Ishikawa (cell line): ENCODE measurements around the gene RNMT.

Experiments
- CEBPB ChIP-seq: IDR thresholded peaks from 2 replicates; pipeline ENCODE4 v1.6.1; 2012
- CREB1 ChIP-seq: IDR thresholded peaks from 2 replicates; pipeline ENCODE4 v1.6.1; 2012; ENCODE audit warnings: low read depth
- EGR1 ChIP-seq: IDR thresholded peaks from 2 replicates; pipeline ENCODE4 v1.6.1; 2012
- EP300 ChIP-seq: IDR thresholded peaks from 2 replicates; pipeline ENCODE4 v1.6.1; 2012; ENCODE audit warnings: borderline replicate concordance
- FOXM1 ChIP-seq: IDR thresholded peaks from 2 replicates; pipeline ENCODE4 v1.6.1; 2012; ENCODE audit warnings: low read depth, borderline replicate concordance
- NFIC ChIP-seq: IDR thresholded peaks from 2 replicates; pipeline ENCODE4 v1.6.1; 2012
- RAD21 ChIP-seq: IDR thresholded peaks from 2 replicates; pipeline ENCODE4 v1.6.1; 2012; ENCODE audit warnings: low read depth
- TAF1 ChIP-seq: IDR thresholded peaks from 2 replicates; pipeline ENCODE4 v1.6.1; 2012; ENCODE audit warnings: low read depth, mild to moderate bottlenecking
- TCF12 ChIP-seq: IDR thresholded peaks from 2 replicates; pipeline ENCODE4 v1.6.1; 2012; ENCODE audit warnings: low read depth
- TEAD4 ChIP-seq: IDR thresholded peaks from 2 replicates; pipeline ENCODE4 v1.6.1; 2012
- USF1 ChIP-seq: IDR thresholded peaks from 2 replicates; pipeline ENCODE4 v1.6.1; 2012
- YY1 ChIP-seq: IDR thresholded peaks from 2 replicates; pipeline ENCODE4 v1.6.1; 2012; ENCODE audit warnings: low read depth
- ZBTB7A ChIP-seq: IDR thresholded peaks from 2 replicates; pipeline ENCODE4 v1.6.1; 2012; ENCODE audit warnings: low read depth
- TF ChIP-seq, protein P1 (sequence below): IDR thresholded peaks from 2 replicates; pipeline ENCODE4 v1.6.1; 2012; ENCODE audit warnings: low read depth, mild to moderate bottlenecking
- TF ChIP-seq, protein P2 (sequence below): IDR thresholded peaks from 2 replicates; pipeline ENCODE4 v1.6.1; 2012

RNMT gene

DNA sequence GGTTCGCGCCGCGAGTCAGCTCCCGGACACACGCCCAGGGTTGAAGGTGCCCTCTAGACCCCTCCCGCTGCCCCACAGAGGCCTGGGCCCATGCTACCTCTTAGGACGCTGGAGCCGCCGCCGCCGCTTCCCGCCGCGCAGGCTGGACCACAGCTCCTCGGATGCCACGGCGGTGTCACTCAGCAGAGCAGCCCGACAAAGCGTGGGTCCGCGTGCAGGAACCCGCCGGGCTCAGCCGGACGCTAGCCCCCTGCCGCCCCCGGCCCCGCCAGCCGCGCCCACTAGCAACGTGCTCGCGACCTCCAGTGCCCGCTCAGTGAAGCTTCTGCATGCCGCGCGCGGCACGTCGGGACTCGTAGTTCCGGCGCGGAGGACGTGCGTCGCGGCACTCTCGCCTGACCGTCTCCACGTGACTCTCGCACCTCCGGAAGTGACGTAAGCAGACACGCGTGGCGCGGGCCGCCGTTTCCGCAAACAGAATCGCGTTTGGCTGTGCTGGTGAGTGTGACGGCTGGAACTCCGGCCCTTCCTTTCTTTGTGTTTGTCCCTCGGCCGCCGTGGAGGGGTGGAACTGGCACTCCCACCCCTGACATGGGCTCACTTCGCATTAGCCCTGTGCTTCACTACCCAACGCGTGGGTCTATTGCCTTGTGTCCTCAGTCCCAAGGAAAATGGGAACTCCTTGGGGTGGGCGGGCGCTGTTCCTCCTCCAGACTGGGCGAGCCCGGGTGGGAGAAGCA lies at the start of gene RNMT, which contains the start of gene FAM210A:
RNMT (plus strand) TSS at position 442 of the 740 bp plus-strand sequence. CDS start 4,845 bp downstream, outside the sequence.
FAM210A (minus strand) TSS at position 327 of the 740 bp plus-strand sequence. CDS start 44,481 bp downstream, outside the sequence.
- TF ChIP-seq, protein P1, sequence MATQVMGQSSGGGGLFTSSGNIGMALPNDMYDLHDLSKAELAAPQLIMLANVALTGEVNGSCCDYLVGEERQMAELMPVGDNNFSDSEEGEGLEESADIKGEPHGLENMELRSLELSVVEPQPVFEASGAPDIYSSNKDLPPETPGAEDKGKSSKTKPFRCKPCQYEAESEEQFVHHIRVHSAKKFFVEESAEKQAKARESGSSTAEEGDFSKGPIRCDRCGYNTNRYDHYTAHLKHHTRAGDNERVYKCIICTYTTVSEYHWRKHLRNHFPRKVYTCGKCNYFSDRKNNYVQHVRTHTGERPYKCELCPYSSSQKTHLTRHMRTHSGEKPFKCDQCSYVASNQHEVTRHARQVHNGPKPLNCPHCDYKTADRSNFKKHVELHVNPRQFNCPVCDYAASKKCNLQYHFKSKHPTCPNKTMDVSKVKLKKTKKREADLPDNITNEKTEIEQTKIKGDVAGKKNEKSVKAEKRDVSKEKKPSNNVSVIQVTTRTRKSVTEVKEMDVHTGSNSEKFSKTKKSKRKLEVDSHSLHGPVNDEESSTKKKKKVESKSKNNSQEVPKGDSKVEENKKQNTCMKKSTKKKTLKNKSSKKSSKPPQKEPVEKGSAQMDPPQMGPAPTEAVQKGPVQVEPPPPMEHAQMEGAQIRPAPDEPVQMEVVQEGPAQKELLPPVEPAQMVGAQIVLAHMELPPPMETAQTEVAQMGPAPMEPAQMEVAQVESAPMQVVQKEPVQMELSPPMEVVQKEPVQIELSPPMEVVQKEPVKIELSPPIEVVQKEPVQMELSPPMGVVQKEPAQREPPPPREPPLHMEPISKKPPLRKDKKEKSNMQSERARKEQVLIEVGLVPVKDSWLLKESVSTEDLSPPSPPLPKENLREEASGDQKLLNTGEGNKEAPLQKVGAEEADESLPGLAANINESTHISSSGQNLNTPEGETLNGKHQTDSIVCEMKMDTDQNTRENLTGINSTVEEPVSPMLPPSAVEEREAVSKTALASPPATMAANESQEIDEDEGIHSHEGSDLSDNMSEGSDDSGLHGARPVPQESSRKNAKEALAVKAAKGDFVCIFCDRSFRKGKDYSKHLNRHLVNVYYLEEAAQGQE: no peak
- peak; percentile 100 for TF ChIP-seq USF1
- TF ChIP-seq CREB1: peak; percentile 90
- 0 out of 2 replicates have a peak, but pooled peaks have one; percentile 12 for TF ChIP-seq EGR1
- TF ChIP-seq CEBPB: no peak
- TF ChIP-seq, protein P2, sequence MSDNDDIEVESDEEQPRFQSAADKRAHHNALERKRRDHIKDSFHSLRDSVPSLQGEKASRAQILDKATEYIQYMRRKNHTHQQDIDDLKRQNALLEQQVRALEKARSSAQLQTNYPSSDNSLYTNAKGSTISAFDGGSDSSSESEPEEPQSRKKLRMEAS: peak; percentile 98
- TF ChIP-seq FOXM1: no peak
- no peak; the same call in 1 of the 2 replicates for TF ChIP-seq RAD21
- TF ChIP-seq TAF1: peak; percentile 50
- 0 out of 2 replicates have a peak, but pooled peaks have one; percentile 9 for TF ChIP-seq NFIC
- TF ChIP-seq TEAD4: peak; percentile 32; the same call in 1 of the 2 replicates
- peak; percentile 96 for TF ChIP-seq ZBTB7A
- TF ChIP-seq YY1: peak; percentile 43; the same call in 1 of the 2 replicates
- peak; percentile 52 for TF ChIP-seq TCF12

- TF ChIP-seq EP300 (no peak), FOXM1 (no peak), TEAD4 (no peak), RAD21 (no peak), CEBPB (no peak), CREB1 (no peak), ZBTB7A (no peak), TAF1 (no peak), TCF12 (no peak), EGR1 (no peak), NFIC (no peak)
- TF ChIP-seq, protein P1: no peak
- TF ChIP-seq, protein P2: no peak
Measured at GRCh38 chr18:13680612-13681011, 45.9 kb upstream of the RNMT start.

DNA sequence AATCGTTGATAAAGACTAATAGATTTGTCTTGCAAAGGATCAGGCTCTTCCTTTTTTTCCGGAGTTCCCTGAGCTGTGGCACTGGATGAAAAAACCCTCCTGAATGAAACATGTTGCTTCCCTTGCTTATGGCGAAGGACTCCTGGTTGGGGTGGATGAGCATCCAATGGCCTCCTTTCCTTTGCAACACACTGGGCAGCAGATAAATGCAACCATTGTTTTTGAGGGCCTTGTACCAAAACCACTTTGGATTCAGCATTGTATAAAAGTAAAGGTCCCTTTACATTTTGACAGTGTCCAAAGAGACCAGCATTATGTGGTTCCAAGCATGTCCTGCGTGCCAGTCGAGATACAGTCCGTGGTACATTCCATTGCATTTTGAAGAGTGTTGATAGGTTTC lies 44.8 kb upstream of the RNMT start:
- TF ChIP-seq, protein P2: no peak
- TF ChIP-seq, protein P1: no peak
- TF ChIP-seq FOXM1 (no peak), CREB1 (no peak), TCF12 (no peak), USF1 (no peak)

DNA sequence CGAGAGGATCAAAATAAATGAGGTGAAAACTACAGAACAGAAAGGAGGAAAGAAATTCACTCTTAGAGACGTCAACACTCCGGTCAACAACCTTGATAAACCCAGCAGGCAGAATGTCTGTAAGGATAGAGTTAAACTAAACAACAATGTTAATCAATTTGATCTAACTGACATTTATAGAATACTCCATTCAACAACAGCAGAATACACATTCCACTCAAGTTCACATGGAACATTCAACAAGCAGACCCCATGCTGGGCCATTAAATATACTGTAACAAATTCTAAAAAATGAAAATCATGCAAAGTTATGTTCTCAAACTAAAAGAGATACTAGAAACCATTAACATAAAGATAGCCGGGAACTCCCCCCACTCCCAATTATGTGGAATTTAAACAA lies 41.9 kb upstream of the RNMT start:
- TF ChIP-seq TEAD4 (no peak), CREB1 (no peak), EP300 (no peak), EGR1 (no peak), NFIC (no peak), YY1 (no peak), ZBTB7A (no peak), CEBPB (no peak), TAF1 (no peak), USF1 (no peak), RAD21 (no peak), FOXM1 (no peak), TCF12 (no peak)
- TF ChIP-seq, protein P2: no peak
- TF ChIP-seq, protein P1: no peak
